Ascending aorta (tissue), 2 donors: ENCODE results near the gene HMMR. TPM values are rescaled to one million over a fixed set of nuclear protein-coding genes. Genes with fewer than 3 reads are reported as not detected.
A peak's percentile ranks its signal among the peaks of the same experiment; 100 is the strongest.

ENCODE experiments used
- DNase-seq, 2 donors: peaks; one replicate each; pipeline ENCODE4 v3.0.0-alpha.2; 2019; ENCODE audit warnings: low spot score in 2 of 2
- H3K27ac ChIP-seq, 2 donors: fragments of 200-600 bp; sonication (generic); one replicate each; pipeline ENCODE4 v1.5.1; 2016 to 2017; ENCODE audit warnings: mild to moderate bottlenecking in 1 of 2
- H3K27me3 ChIP-seq: fragments of 200-600 bp; sonication (generic); one replicate; pipeline ENCODE4 v1.5.1; 2017
- H3K36me3 ChIP-seq, 2 donors: fragments of 200-600 bp; sonication (generic); one replicate each; pipeline ENCODE4 v1.5.1; 2016
- H3K4me1 ChIP-seq, 2 donors: fragments of 200-600 bp; sonication (generic); one replicate each; pipeline ENCODE4 v1.5.1; 2016 to 2017; ENCODE audit warnings: mild to moderate bottlenecking in 1 of 2
- H3K4me3 ChIP-seq, 2 donors: fragments of 200-600 bp; sonication (generic); one replicate each; pipeline ENCODE4 v1.5.1; 2016 to 2017; ENCODE audit warnings: mild to moderate bottlenecking in 1 of 2
- H3K9me3 ChIP-seq, 2 donors: fragments of 200-600 bp; sonication (generic); one replicate each; pipeline ENCODE4 v1.5.1; 2016
- intact Hi-C: fragments of 100-400 bp; cut with DNase I; formaldehyde crosslinking; loops from one replicate; pipeline ENCODE4 v1.15.1; 2023
- total RNA-seq: library from RNA; depleted of rRNA; stranded (reverse); fragments of >200 nt; gene quantifications from one replicate; pipeline ENCODE4 v1.1.0, GENCODE V29; 2016
- TF ChIP-seq, protein P1 (sequence below), 3 experiments: fragments of 200-600 bp in 2 of 3; fragments of 450-650 bp in 1 of 3; sonication (generic) in 2 of 3; IDR thresholded peaks; one replicate each; pipeline ENCODE4 v1.5.1; 2016 to 2019; ENCODE audit warnings: antibody characterized with exemption in 3 of 3, mild to moderate bottlenecking in 1 of 3, moderate library complexity in 1 of 3

Gene HMMR
- total RNA-seq, 1 donor from 2014 or later: not detected

DNA sequence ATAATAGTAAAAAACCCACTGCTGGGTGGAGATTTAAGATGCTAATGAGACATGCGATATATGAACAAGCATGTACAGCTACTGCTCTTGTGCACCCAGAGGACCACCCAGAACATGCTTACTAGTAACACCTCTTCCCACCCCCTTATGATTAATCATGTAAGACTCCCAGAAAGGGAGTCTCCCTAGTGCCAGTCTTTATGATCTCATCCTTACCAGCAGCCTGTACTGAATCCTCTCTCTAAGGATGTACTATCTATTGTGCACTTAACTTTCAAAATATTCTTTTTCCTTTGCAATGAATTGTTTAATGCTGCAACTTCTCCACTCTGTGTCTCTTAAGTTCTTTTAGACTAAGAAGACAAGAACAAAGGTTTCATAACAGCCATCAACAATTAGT is 35.9 kb downstream of the HMMR start:
- intact Hi-C loops: no loop called here
- no peaks in the 10 kb centered on the region for H3K27me3 ChIP-seq
- no peaks in the 10 kb centered on the region for H3K36me3 ChIP-seq
- H3K27ac ChIP-seq: no peak overlapping the region
- no peak overlapping the region for H3K4me3 ChIP-seq
- no peak for DNase-seq
- TF ChIP-seq, protein P1, sequence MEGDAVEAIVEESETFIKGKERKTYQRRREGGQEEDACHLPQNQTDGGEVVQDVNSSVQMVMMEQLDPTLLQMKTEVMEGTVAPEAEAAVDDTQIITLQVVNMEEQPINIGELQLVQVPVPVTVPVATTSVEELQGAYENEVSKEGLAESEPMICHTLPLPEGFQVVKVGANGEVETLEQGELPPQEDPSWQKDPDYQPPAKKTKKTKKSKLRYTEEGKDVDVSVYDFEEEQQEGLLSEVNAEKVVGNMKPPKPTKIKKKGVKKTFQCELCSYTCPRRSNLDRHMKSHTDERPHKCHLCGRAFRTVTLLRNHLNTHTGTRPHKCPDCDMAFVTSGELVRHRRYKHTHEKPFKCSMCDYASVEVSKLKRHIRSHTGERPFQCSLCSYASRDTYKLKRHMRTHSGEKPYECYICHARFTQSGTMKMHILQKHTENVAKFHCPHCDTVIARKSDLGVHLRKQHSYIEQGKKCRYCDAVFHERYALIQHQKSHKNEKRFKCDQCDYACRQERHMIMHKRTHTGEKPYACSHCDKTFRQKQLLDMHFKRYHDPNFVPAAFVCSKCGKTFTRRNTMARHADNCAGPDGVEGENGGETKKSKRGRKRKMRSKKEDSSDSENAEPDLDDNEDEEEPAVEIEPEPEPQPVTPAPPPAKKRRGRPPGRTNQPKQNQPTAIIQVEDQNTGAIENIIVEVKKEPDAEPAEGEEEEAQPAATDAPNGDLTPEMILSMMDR (IDR thresholded peaks at IDR 0.05): no peak
- no peaks in the 10 kb centered on the region for H3K9me3 ChIP-seq
- no peaks in the 10 kb centered on the region for H3K4me1 ChIP-seq

GRCh38 chr5:163497315-163497714 is 36.9 kb downstream of the HMMR start:
- H3K4me3 ChIP-seq: no peak overlapping the region
- no peak overlapping the region for H3K27ac ChIP-seq
- DNase-seq: no peak
- no peaks in the 10 kb centered on the region for H3K36me3 ChIP-seq
- no peaks in the 10 kb centered on the region for H3K27me3 ChIP-seq
- H3K4me1 ChIP-seq: peaks cover 0 to under 1% of the 10 kb centered on the region in 2 donors
- intact Hi-C loops: no loop called here
- H3K9me3 ChIP-seq: no peaks in the 10 kb centered on the region
- TF ChIP-seq, protein P1 (IDR thresholded peaks at IDR 0.05): no peak

GRCh38 chr5:163498886-163499285 is 38.5 kb downstream of the HMMR start:
- no peaks in the 10 kb centered on the region for H3K27me3 ChIP-seq
- no peak overlapping the region for H3K4me3 ChIP-seq
- TF ChIP-seq, protein P1 (IDR thresholded peaks at IDR 0.05): no peak
- H3K9me3 ChIP-seq: no peaks in the 10 kb centered on the region
- intact Hi-C loops: no loop called here
- no peak overlapping the region for H3K27ac ChIP-seq
- no peak for DNase-seq
- peaks cover 3 to 7% of the 10 kb centered on the region in 2 donors for H3K4me1 ChIP-seq
- no peaks in the 10 kb centered on the region for H3K36me3 ChIP-seq

- no peak for DNase-seq
- H3K27ac ChIP-seq: peak overlapping the region; percentile 97 to 99
- H3K9me3 ChIP-seq: no peaks in the 10 kb centered on the region
- peaks cover 7 to 8% of the 10 kb centered on the region in 2 donors for H3K4me1 ChIP-seq
- H3K36me3 ChIP-seq: no peaks in the 10 kb centered on the region
- TF ChIP-seq, protein P1 (IDR thresholded peaks at IDR 0.05): no peak
- no peaks in the 10 kb centered on the region for H3K27me3 ChIP-seq
- intact Hi-C loops: no loop called here
- peak overlapping the region; percentile 83 to 93 for H3K4me3 ChIP-seq
Observed at GRCh38 chr5:163502521-163502920, 42.1 kb downstream of the HMMR start.

DNA sequence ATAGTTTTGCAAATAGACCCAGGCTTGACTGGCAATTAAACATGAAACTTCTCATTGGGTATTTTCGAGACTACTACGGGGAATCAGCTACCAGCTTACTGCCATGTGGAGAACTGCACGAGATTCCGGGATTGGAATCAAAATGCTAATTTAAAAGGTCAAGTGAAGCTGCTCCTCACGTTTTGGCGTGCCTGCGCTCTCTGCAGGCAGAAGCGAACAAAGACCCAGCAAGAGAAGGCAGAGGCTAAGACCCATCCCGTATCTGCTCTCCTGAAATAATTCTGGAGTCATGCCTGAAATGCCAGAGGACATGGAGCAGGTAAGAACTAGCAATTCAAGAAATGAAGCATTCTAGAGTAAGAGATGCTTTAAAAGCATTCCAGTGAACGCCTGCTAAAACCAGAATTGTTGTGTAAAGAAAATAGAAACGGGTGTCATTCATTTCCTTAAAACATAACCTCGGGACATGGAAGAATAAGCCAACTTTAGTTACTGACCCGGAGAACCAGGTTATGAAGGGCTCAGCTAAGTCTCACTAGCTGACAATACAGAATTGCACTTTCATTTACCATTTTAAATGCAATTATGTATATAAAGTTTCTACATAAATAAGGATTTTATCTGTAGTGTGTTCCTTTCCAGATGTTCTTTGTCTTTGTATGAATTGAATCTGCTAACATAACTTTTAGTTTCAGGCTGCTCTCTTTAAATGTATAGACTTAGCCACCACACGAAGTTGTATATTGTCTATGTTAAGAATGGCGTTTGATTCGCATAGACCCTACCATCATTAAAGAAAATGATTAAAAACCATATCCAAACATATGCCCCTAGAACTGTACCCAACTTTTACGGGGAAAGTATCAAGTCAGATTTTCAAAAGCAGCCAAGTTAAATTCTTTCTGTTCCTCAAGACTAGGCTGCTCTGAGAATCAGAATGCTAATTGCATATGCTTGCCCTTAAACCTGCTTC is 43.0 kb downstream of the HMMR start:
- peak overlapping the region; percentile 83 to 93 for H3K4me3 ChIP-seq
- peaks cover 7 to 17% of the 10 kb centered on the region in 2 donors for H3K4me1 ChIP-seq
- DNase-seq: peak in 1 of 2 donors; percentile 80
- H3K9me3 ChIP-seq: no peaks in the 10 kb centered on the region
- H3K27ac ChIP-seq: peak overlapping the region; percentile 97 to 99
- H3K36me3 ChIP-seq: no peaks in the 10 kb centered on the region
- H3K27me3 ChIP-seq: no peaks in the 10 kb centered on the region
- intact Hi-C loops: no loop called here
- TF ChIP-seq, protein P1 (IDR thresholded peaks at IDR 0.05): peak in 2 of 3 experiments; percentile 33 to 44
